ENCODE measurements around the gene MVB12B. TPM values are rescaled to one million over a fixed set of nuclear protein-coding genes. Genes with fewer than 3 reads are reported as not detected.
A peak's percentile ranks its signal among the peaks of the same experiment; 100 is the strongest.

The MVB12B gene
- total RNA-seq, 1 donor from 2014 or later, result 0.26 TPM

DNA sequence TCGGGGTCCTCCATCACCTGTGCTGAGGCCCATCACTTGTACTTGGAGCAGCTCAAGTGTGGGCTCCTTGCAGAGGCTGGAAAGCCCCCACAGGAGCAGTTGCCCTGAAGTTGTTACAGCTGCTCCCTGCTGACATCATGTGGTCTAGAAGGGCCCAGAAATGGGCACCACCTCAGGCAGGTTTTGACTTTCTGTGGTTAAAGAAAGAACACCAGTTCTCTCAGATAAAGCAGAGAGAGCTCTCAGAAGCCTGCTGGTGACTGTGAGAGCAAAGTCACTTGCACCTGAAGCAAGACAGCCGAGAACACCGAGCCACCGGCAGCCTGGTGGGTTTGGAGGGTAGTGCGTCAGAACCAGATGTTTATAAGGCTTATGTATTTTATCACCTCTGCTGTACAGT lies 70.4 kb downstream of the MVB12B start:
- H3K27me3 ChIP-seq (ENCODE audit: control insufficient read depth, insufficient read depth, low read length), result no peaks in the 10 kb centered on the region
- H3K4me3 ChIP-seq (ENCODE audit: low read depth, low read length), result no peak overlapping the region
- DNase-seq (ENCODE audit: low read depth) (no peak), FAIRE-seq (peak; percentile 60)
- H3K36me3 ChIP-seq (ENCODE audit: control insufficient read depth, insufficient read depth, low read length), result no peaks in the 10 kb centered on the region
- TF ChIP-seq, protein P1, sequence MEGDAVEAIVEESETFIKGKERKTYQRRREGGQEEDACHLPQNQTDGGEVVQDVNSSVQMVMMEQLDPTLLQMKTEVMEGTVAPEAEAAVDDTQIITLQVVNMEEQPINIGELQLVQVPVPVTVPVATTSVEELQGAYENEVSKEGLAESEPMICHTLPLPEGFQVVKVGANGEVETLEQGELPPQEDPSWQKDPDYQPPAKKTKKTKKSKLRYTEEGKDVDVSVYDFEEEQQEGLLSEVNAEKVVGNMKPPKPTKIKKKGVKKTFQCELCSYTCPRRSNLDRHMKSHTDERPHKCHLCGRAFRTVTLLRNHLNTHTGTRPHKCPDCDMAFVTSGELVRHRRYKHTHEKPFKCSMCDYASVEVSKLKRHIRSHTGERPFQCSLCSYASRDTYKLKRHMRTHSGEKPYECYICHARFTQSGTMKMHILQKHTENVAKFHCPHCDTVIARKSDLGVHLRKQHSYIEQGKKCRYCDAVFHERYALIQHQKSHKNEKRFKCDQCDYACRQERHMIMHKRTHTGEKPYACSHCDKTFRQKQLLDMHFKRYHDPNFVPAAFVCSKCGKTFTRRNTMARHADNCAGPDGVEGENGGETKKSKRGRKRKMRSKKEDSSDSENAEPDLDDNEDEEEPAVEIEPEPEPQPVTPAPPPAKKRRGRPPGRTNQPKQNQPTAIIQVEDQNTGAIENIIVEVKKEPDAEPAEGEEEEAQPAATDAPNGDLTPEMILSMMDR (IDR thresholded peaks at IDR 0.05; ENCODE audit: insufficient read depth, low read length, severe bottlenecking), result no peak

DNA sequence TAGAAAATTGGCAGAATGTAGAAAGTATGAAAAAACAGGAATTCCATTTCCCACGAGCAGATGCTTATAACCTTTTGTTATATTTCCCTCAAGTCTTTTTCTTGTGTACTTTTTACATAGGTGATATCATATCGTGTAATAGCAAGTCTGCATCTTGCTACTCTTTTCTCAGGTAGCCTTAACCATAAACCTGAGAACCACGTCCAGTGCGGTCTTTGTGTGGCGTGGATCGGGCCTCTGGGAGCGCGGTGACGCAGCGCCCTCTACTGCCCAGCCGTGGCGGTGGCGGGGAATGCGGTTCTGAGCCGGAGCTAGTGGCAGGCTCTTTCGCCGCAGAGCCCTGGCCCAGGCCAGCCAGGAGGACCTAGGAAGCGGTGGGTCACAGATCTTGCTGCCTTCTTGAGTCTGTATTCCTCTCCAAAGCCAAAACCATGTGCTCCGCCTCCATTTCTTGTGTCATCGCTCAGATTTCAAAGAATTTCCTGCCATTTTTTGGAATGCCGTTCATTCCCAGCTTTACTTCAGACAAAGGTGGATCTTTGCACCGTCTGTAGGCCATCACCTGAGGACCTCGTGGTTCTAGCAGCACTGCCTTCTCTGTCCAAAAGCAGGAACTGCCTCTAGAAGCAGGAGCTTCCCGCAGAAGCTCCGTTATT lies 71.9 kb downstream of the MVB12B start:
- Histone ChIP-seq H3K27me3 (ENCODE audit: control insufficient read depth, insufficient read depth, low read length) (no peaks in the 10 kb centered on the region), H3K36me3 (ENCODE audit: control insufficient read depth, insufficient read depth, low read length) (no peaks in the 10 kb centered on the region), H3K4me3 (ENCODE audit: low read depth, low read length) (no peak overlapping the region)
- DNase-seq (ENCODE audit: low read depth) (peak; percentile 40), FAIRE-seq (no peak)
- TF ChIP-seq, protein P1 (IDR thresholded peaks at IDR 0.05; ENCODE audit: insufficient read depth, low read length, severe bottlenecking), result peak; percentile 99

- no peak overlapping the region for H3K4me3 ChIP-seq (ENCODE audit: low read depth, low read length)
- H3K27me3 ChIP-seq (ENCODE audit: control insufficient read depth, insufficient read depth, low read length), result no peaks in the 10 kb centered on the region
- DNase-seq (ENCODE audit: low read depth), result no peak
- FAIRE-seq, result no peak
- TF ChIP-seq, protein P1 (IDR thresholded peaks at IDR 0.05; ENCODE audit: insufficient read depth, low read length, severe bottlenecking), result no peak
- H3K36me3 ChIP-seq (ENCODE audit: control insufficient read depth, insufficient read depth, low read length), result no peaks in the 10 kb centered on the region
These were observed 72.6 kb downstream of the MVB12B start for GRCh38 chr9:126399251-126399650.

GRCh38 chr9:126399789-126400188 lies 73.2 kb downstream of the MVB12B start:
- DNase-seq (ENCODE audit: low read depth) (no peak), FAIRE-seq (no peak)
- no peak overlapping the region for H3K4me3 ChIP-seq (ENCODE audit: low read depth, low read length)
- TF ChIP-seq, protein P1 (IDR thresholded peaks at IDR 0.05; ENCODE audit: insufficient read depth, low read length, severe bottlenecking), result no peak
- H3K36me3 ChIP-seq (ENCODE audit: control insufficient read depth, insufficient read depth, low read length), result no peaks in the 10 kb centered on the region
- H3K27me3 ChIP-seq (ENCODE audit: control insufficient read depth, insufficient read depth, low read length), result no peaks in the 10 kb centered on the region

DNA sequence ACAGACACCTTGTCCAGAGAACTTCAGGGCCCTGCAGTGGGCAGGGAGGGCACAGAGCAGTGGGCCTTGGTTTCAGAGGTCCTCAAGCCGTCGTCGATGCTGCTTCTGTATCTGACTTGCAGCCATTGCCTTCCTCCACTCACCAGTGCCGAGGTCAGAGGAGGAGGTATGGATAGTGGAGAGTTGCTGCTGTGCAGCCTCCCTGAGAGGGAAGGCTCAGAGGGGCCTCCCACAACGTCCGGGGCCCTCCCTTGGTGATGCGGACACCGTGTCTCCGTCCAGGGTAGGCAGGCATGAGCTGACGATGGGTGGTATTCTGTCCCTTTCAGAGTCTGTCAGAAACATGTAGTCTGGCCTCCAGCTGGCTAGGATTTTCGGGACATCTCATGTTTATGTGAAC lies 73.9 kb downstream of the MVB12B start:
- no peak for FAIRE-seq
- H3K27me3 ChIP-seq (ENCODE audit: control insufficient read depth, insufficient read depth, low read length), result no peaks in the 10 kb centered on the region
- H3K36me3 ChIP-seq (ENCODE audit: control insufficient read depth, insufficient read depth, low read length), result no peaks in the 10 kb centered on the region
- TF ChIP-seq, protein P1 (IDR thresholded peaks at IDR 0.05; ENCODE audit: insufficient read depth, low read length, severe bottlenecking), result no peak
- DNase-seq (ENCODE audit: low read depth), result no peak
- H3K4me3 ChIP-seq (ENCODE audit: low read depth, low read length), result no peak overlapping the region

DNA sequence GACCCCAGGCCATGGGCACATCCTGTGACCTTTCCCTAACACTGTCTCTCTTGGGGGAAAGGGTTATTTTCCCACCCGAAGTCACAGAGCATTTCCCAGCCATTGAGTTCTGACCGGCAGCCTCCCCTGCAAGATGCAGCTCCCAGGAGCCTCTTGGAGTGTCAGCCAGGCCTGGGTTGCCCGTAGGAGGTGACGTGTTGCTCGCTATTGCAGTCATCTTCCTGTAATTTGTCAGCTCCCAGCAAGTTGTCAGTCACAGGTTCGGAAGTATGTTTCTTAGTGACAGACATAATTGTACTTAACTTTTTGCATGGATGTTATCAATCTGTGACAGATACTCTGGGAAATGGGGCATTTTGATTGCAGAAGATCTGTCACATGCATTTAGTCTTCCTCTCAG lies 74.5 kb downstream of the MVB12B start:
- DNase-seq (ENCODE audit: low read depth) (no peak), FAIRE-seq (no peak)
- no peaks in the 10 kb centered on the region for H3K36me3 ChIP-seq (ENCODE audit: control insufficient read depth, insufficient read depth, low read length)
- TF ChIP-seq, protein P1 (IDR thresholded peaks at IDR 0.05; ENCODE audit: insufficient read depth, low read length, severe bottlenecking), result no peak
- H3K27me3 ChIP-seq (ENCODE audit: control insufficient read depth, insufficient read depth, low read length), result no peaks in the 10 kb centered on the region
- no peak overlapping the region for H3K4me3 ChIP-seq (ENCODE audit: low read depth, low read length)

Measured in bronchial epithelial cell (primary cell).